HepG2 (cell line): ENCODE results near the gene PTPRD. TPM values are rescaled to one million over a fixed set of nuclear protein-coding genes. Genes with fewer than 3 reads are reported as not detected.

Source experiments
- polyA plus RNA-seq, 8 experiments: library from polyadenylated mRNA; depleted of rRNA in 3 of 8; stranded (reverse) in 7 of 8; unstranded in 1 of 8; fragments of >200 nt; fragmentation: Illumina TruSeq in 4 of 8; extraction: Trizol in 4 of 8; gene quantifications; 2 replicates each; pipeline versions ENCODE4 v1.2.1 to v1.2.3, GENCODE V29; 2011 to 2016; ENCODE audit warnings: low read depth in 4 of 8, missing spikeins in 1 of 8, mixed read lengths in 1 of 8; ENCODE audit not compliant: insufficient read depth in 1 of 8
- small RNA-seq, 3 experiments: library from RNA; depleted of rRNA; stranded (forward); fragments of <200 nt; gene quantifications; one replicate each; pipeline ENCODE3, GENCODE V24; 2012; ENCODE audit warnings: low read depth in 2 of 3, low replicate concordance in 1 of 3; ENCODE audit not compliant: insufficient read length in 3 of 3, insufficient read depth in 2 of 3
- total RNA-seq, 5 experiments: library from RNA; depleted of rRNA; stranded (reverse); fragments of >200 nt; fragmentation: Illumina TruSeq; extraction: Trizol; gene quantifications; 2 replicates each; pipeline ENCODE4 v1.2.3, GENCODE V29; 2016; ENCODE audit warnings: low read depth in 1 of 5

The PTPRD gene
- total and polyA plus RNA-seq, 2 of the 13 experiments (the other 11 are each of a cell fraction or from before 2014, with no cell fraction given): 0.05 TPM; not detected in 1

Small RNAs within 50 kb of the gene (small RNA-seq; reads per million reads assigned to genes)
- gene AL135790.2 (0 reads per million in 3 experiments), gene RNU7-185P (0 reads per million in 3 experiments)
